PC-3 (cell line): ENCODE results near the gene PRTFDC1. TPM values are rescaled to one million over a fixed set of nuclear protein-coding genes. Genes with fewer than 3 reads are reported as not detected.

Source experiments
- ATAC-seq: fragments of 200-7000 bp; cut with Tn5 transposase; 2 replicates; pipeline ENCODE4 v1.9.1; 2020; ENCODE audit warnings: mild to moderate bottlenecking, moderate library complexity
- BruUV-seq: library from RNA; stranded (reverse); fragments of 400-500 nt; replicated peaks from 2 replicates; lab custom pipeline; 2021; lab: Mats Ljungman, UMichigan
- CTCF ChIA-PET: fragments of 300-600 bp; sonication (Branson Sonifier 250); formaldehyde crosslinking; loops from one replicate; lab custom pipeline; 2022; ENCODE audit warnings: antibody characterized with exemption; lab: Charles Lee
- POLR2A ChIA-PET: fragments of 300-600 bp; sonication (Branson Sonifier 250); formaldehyde crosslinking; loops from one replicate; lab custom pipeline; 2022; ENCODE audit warnings: antibody characterized with exemption; ENCODE audit not compliant: unreplicated experiment; lab: Charles Lee
- DNase-seq: peaks from one replicate; pipeline ENCODE4 v3.0.0-alpha.2; 2015
- H2AFZ ChIP-seq: fragments of 300-600 bp; sonication (generic); 2 replicates; pipeline ENCODE4 v1.6.0; 2016; ENCODE audit warnings: antibody characterized with exemption, low read length
- H3F3A ChIP-seq: fragments of 300-600 bp; sonication (generic); one replicate; pipeline ENCODE4 v1.6.0; 2017; ENCODE audit warnings: antibody characterized with exemption, low read length, control low read depth, mild to moderate bottlenecking; ENCODE audit not compliant: unreplicated experiment
- H3K27ac ChIP-seq: fragments of 300-600 bp; sonication (generic); 2 replicates; pipeline ENCODE4 v1.5.1; 2016; ENCODE audit warnings: mild to moderate bottlenecking, low read length
- H3K27me3 ChIP-seq: fragments of 300-600 bp; sonication (generic); 2 replicates; pipeline ENCODE4 v1.6.1; 2016; ENCODE audit warnings: low read length, mixed read lengths
- H3K36me3 ChIP-seq: fragments of 300-600 bp; sonication (generic); 2 replicates; pipeline ENCODE4 v1.6.1; 2016; ENCODE audit warnings: low read depth, mixed run types, low read length, mixed read lengths
- H3K4me1 ChIP-seq: fragments of 300-600 bp; sonication (generic); 2 replicates; pipeline ENCODE4 v1.5.1; 2016; ENCODE audit warnings: low read length; ENCODE audit not compliant: insufficient read depth
- H3K4me2 ChIP-seq: fragments of 300-600 bp; sonication (generic); 2 replicates; pipeline ENCODE4 v1.6.0; 2016; ENCODE audit warnings: low read length
- H3K4me3 ChIP-seq: fragments of 300-600 bp; sonication (generic); 2 replicates; pipeline ENCODE4 v1.5.1; 2016; ENCODE audit warnings: mild to moderate bottlenecking, low read length, mixed read lengths
- H3K79me2 ChIP-seq: fragments of 300-600 bp; sonication (generic); 2 replicates; pipeline ENCODE4 v1.6.1; 2017; ENCODE audit warnings: low read length, mixed read lengths
- H3K9ac ChIP-seq: fragments of 300-600 bp; sonication (generic); 2 replicates; pipeline ENCODE4 v1.6.0; 2016; ENCODE audit warnings: mild to moderate bottlenecking, low read length
- H3K9me2 ChIP-seq: fragments of 300-600 bp; sonication (generic); replicated peaks from 2 replicates; pipeline ENCODE4 v1.6.1; 2016; ENCODE audit warnings: mixed run types, low read length, mixed read lengths
- H3K9me3 ChIP-seq: fragments of 300-600 bp; sonication (generic); 2 replicates; pipeline ENCODE4 v1.6.1; 2016; ENCODE audit warnings: low read length, mixed read lengths
- H4K20me1 ChIP-seq: fragments of 300-600 bp; sonication (generic); 2 replicates; pipeline ENCODE4 v1.6.1; 2016; ENCODE audit warnings: low read length, mixed read lengths
- EZH2 ChIP-seq: fragments of 300-600 bp; sonication (generic); IDR thresholded peaks from one replicate; pipeline ENCODE4 v1.6.1; 2017; ENCODE audit warnings: antibody characterized with exemption, mild to moderate bottlenecking, low read length; ENCODE audit not compliant: unreplicated experiment
- EZH2phosphoT487 ChIP-seq: fragments of 300-600 bp; sonication (generic); IDR thresholded peaks from 2 replicates; pipeline ENCODE4 v1.6.1; 2018; ENCODE audit warnings: mild to moderate bottlenecking, antibody characterized with exemption, low read length, borderline replicate concordance
- intact Hi-C: fragments of 100-400 bp; cut with micrococcal nuclease; formaldehyde crosslinking; loops from 2 replicates; pipeline ENCODE4 v1.9.0; 2023
- total RNA-seq: library from RNA; depleted of rRNA; stranded (reverse); fragments of >200 nt; gene quantifications from 2 replicates; pipeline ENCODE4 v1.2.3, GENCODE V29; 2014
- TF ChIP-seq, protein P1 (sequence below): fragments of 300-600 bp; sonication (generic); conservative IDR thresholded peaks from 2 replicates; pipeline ENCODE4 v1.5.1; 2017; ENCODE audit warnings: antibody characterized with exemption, low read depth, mild to moderate bottlenecking, low read length

Gene PRTFDC1
- total RNA-seq, 1 experiment from 2014 or later: 10.2 TPM

DNA sequence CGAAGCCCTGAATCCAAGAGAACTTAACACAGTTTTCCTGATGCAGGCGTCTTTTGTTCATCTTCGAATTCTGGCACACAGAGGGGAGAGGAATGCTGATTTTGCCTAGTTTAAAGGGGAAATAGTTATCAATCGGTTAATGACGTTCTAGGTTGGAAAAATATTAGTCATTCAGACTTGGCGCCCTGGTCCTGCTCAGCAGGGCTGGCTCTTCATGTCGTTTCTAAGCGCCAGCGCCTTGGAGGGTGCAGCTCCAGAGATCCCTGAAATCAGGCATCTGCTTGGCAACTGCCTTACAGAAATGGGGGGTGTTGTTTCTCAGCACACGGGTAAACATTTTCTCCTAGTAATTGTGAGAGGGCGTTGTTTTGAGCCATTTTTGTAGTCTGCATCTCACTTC is 1.3 kb upstream of the PRTFDC1 start:
- Histone ChIP-seq H3K27me3 (no peaks in the 10 kb centered on the region), H3K9me3 (no peaks in the 10 kb centered on the region), H3K4me3 (no peak overlapping the region), H3K4me2 (peak overlapping the region; percentile 84), H2AFZ (peak overlapping the region; percentile 83; the same call in 1 of the 2 replicates), H3K9me2 (no peaks in the 10 kb centered on the region), H3K27ac (peak overlapping the region; percentile 47), H3K36me3 (no peaks in the 10 kb centered on the region), H3F3A (no peaks in the 10 kb centered on the region), H3K79me2 (no peaks in the 10 kb centered on the region), H3K4me1 (peaks cover 35% of the 10 kb centered on the region), H3K9ac (peak overlapping the region; percentile 76; the same call in 1 of the 2 replicates), H4K20me1 (no peaks in the 10 kb centered on the region)
- intact Hi-C loops: no loop called here
- no peak for TF ChIP-seq EZH2phosphoT487
- TF ChIP-seq EZH2: no peak
- TF ChIP-seq, protein P1, sequence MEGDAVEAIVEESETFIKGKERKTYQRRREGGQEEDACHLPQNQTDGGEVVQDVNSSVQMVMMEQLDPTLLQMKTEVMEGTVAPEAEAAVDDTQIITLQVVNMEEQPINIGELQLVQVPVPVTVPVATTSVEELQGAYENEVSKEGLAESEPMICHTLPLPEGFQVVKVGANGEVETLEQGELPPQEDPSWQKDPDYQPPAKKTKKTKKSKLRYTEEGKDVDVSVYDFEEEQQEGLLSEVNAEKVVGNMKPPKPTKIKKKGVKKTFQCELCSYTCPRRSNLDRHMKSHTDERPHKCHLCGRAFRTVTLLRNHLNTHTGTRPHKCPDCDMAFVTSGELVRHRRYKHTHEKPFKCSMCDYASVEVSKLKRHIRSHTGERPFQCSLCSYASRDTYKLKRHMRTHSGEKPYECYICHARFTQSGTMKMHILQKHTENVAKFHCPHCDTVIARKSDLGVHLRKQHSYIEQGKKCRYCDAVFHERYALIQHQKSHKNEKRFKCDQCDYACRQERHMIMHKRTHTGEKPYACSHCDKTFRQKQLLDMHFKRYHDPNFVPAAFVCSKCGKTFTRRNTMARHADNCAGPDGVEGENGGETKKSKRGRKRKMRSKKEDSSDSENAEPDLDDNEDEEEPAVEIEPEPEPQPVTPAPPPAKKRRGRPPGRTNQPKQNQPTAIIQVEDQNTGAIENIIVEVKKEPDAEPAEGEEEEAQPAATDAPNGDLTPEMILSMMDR: no peak
- no peak for ATAC-seq
- no peak for DNase-seq
- POLR2A ChIA-PET: no interaction called here
- no TSS peak for BruUV-seq
- CTCF ChIA-PET: no interaction called here

DNA sequence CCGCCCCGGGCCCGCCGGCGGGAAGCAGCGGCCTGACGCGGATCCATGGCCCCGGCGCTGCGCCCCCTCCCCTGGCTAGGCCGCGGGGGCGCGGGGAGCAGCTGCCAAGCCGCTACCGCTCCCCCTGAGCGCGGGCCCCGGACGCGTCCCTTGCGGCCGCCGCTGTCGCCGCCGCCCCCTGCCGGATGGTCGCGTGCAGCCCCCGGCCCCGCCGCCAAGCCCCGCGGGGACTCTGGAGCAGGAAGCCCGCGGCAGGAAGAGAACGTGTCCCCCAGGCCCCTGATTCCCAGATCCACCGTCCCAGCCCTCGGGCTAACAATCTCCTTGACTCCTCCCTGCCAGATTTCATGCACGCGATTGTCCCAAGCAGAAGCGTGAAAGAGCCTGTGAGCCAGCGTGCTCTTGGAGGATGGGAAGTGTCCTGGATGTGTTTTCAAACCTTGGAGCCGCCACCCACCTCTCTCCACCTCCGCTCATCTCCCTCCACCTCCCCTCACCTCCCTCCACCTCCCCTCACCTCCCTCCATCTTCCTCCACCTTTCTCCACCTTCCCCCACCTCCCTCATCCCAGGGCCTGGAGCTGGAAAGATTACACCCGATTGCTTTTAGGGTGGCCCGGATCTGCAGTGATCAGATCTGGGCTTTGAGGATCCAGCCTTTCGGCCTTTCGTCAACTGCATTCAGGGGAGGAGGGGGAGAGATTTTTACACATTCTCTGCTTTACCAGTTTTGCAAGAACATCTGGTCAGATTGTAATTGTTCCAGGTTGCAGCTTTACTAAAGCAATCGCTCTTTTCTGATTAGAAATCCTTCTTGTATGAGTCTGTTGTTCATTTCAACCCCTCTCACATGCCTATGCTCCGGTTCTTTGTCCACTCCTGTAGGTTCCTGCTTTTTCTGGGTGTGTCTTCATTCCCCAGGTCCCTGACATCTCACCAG is 570 bp upstream of the PRTFDC1 start:
- POLR2A ChIA-PET: no interaction called here
- Histone ChIP-seq H4K20me1 (no peaks in the 10 kb centered on the region), H3K79me2 (no peaks in the 10 kb centered on the region), H2AFZ (peak overlapping the region; percentile 83), H3K9me3 (no peaks in the 10 kb centered on the region), H3F3A (no peaks in the 10 kb centered on the region), H3K9me2 (no peaks in the 10 kb centered on the region), H3K4me2 (peak overlapping the region; percentile 84), H3K4me1 (peaks cover 34% of the 10 kb centered on the region), H3K9ac (peak overlapping the region; percentile 76), H3K27ac (peak overlapping the region; percentile 47), H3K36me3 (no peaks in the 10 kb centered on the region), H3K4me3 (peak overlapping the region; percentile 68), H3K27me3 (no peaks in the 10 kb centered on the region)
- no TSS peak for BruUV-seq
- CTCF ChIA-PET: no interaction called here
- TF ChIP-seq, protein P1: no peak; the same call in 1 of the 2 replicates
- TF ChIP-seq EZH2phosphoT487: no peak
- no peak for TF ChIP-seq EZH2
- ATAC-seq (peak; percentile 61), DNase-seq (peak; percentile 39)
- intact Hi-C loops: no loop called here
